Loucy (cell line): ENCODE results near the gene CELF5.
"Not testable (repeated sequence)": the region's sequence is repeated elsewhere in the genome, so short reads cannot be mapped to it uniquely, and the experiment has no call there.

Experiments
- H2AFZ ChIP-seq: fragments of 200-600 bp; sonication (generic); 2 replicates; pipeline ENCODE4 v1.6.0; 2016; ENCODE audit warnings: antibody characterized with exemption, mild to moderate bottlenecking, low read length, moderate library complexity
- H3F3A ChIP-seq: fragments of 200-600 bp; 2 replicates; pipeline ENCODE4 v1.6.0; 2016; ENCODE audit warnings: antibody characterized with exemption, low read depth, mild to moderate bottlenecking
- H3K27me3 ChIP-seq: fragments of 200-600 bp; sonication (generic); 2 replicates; pipeline ENCODE4 v1.6.1; 2014; ENCODE audit warnings: low read length, mild to moderate bottlenecking; ENCODE audit not compliant: insufficient read depth, poor library complexity, severe bottlenecking
- H3K36me3 ChIP-seq: fragments of 200-600 bp; sonication (generic); 2 replicates; pipeline ENCODE4 v1.6.1; 2016; ENCODE audit warnings: low read length; ENCODE audit not compliant: insufficient read depth
- H3K4me1 ChIP-seq: fragments of 200-600 bp; sonication (generic); 2 replicates; pipeline ENCODE4 v1.5.1; 2014; ENCODE audit warnings: low read length, mild to moderate bottlenecking; ENCODE audit not compliant: insufficient read depth, poor library complexity, severe bottlenecking
- H3K4me2 ChIP-seq: fragments of 200-600 bp; sonication (generic); 2 replicates; pipeline ENCODE4 v1.6.0; 2014; ENCODE audit warnings: antibody characterized with exemption, low read length, low read depth, mild to moderate bottlenecking; ENCODE audit not compliant: poor library complexity, severe bottlenecking
- H3K4me3 ChIP-seq: fragments of 200-600 bp; sonication (generic); 2 replicates; pipeline ENCODE4 v1.5.1; 2014; ENCODE audit warnings: low read length, mild to moderate bottlenecking, mixed read lengths; ENCODE audit not compliant: poor library complexity, severe bottlenecking
- H3K79me2 ChIP-seq: fragments of 200-600 bp; sonication (generic); 2 replicates; pipeline ENCODE4 v1.6.1; 2014; ENCODE audit warnings: low read length; ENCODE audit not compliant: insufficient read depth
- H3K9ac ChIP-seq: fragments of 200-600 bp; sonication (generic); 2 replicates; pipeline ENCODE4 v1.6.0; 2014; ENCODE audit warnings: mild to moderate bottlenecking, low read depth, low read length, moderate library complexity; ENCODE audit not compliant: poor library complexity, severe bottlenecking
- H3K9me2 ChIP-seq: fragments of 200-600 bp; sonication (generic); replicated peaks from 2 replicates; pipeline ENCODE4 v1.6.1; 2016; ENCODE audit warnings: low read depth, low read length, mixed read lengths
- H3K9me3 ChIP-seq: fragments of 200-600 bp; sonication (generic); 2 replicates; pipeline ENCODE4 v1.6.1; 2014; ENCODE audit warnings: mild to moderate bottlenecking, antibody characterized with exemption, low read length, low read depth; ENCODE audit not compliant: insufficient read depth
- H4K20me1 ChIP-seq: fragments of 200-600 bp; sonication (generic); 2 replicates; pipeline ENCODE4 v1.6.0; 2014; ENCODE audit warnings: antibody characterized with exemption, low read length, mild to moderate bottlenecking; ENCODE audit not compliant: insufficient read depth, poor library complexity, severe bottlenecking
- EZH2phosphoT487 ChIP-seq: fragments of 200-600 bp; IDR thresholded peaks from 2 replicates; pipeline ENCODE4 v1.6.1; 2018; ENCODE audit warnings: antibody characterized with exemption, mild to moderate bottlenecking, moderate library complexity, borderline replicate concordance
- TF ChIP-seq, protein P1 (sequence below): fragments of 200-600 bp; sonication (generic); conservative IDR thresholded peaks from 2 replicates; pipeline ENCODE4 v1.5.1; 2014; ENCODE audit warnings: mild to moderate bottlenecking, antibody characterized with exemption, low read length

CELF5 gene

DNA sequence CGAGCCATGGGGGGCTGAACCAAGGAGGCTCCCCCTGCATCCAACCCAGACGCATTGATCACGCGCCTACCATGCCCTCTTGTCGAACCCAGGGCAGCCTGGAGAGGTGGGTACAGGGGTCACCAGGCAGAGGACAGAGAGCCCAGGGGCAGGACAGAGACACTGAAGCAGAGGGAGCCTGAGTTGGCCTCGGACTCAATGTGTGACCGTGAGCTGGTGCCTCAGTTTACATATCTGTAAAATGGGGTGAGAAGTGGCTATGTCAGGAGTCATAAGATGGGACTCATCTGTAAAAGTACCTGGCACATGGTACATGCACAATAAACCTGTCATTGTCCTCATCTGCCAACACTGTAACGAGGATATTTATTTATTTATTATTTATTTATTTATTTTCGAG, 117.8 kb downstream of the CELF5 start:
- Histone ChIP-seq H3K4me1 (peaks cover 23% of the 10 kb centered on the region), H3K9ac (no peak overlapping the region), H3K79me2 (no peaks in the 10 kb centered on the region), H3K9me3 (no peaks in the 10 kb centered on the region), H3K9me2 (no peaks in the 10 kb centered on the region), H3K4me3 (no peak overlapping the region), H3F3A (no peaks in the 10 kb centered on the region), H3K4me2 (no peak overlapping the region), H3K27me3 (no peaks in the 10 kb centered on the region), H3K36me3 (no peaks in the 10 kb centered on the region), H2AFZ (no peak overlapping the region), H4K20me1 (no peaks in the 10 kb centered on the region)
- TF ChIP-seq, protein P1, sequence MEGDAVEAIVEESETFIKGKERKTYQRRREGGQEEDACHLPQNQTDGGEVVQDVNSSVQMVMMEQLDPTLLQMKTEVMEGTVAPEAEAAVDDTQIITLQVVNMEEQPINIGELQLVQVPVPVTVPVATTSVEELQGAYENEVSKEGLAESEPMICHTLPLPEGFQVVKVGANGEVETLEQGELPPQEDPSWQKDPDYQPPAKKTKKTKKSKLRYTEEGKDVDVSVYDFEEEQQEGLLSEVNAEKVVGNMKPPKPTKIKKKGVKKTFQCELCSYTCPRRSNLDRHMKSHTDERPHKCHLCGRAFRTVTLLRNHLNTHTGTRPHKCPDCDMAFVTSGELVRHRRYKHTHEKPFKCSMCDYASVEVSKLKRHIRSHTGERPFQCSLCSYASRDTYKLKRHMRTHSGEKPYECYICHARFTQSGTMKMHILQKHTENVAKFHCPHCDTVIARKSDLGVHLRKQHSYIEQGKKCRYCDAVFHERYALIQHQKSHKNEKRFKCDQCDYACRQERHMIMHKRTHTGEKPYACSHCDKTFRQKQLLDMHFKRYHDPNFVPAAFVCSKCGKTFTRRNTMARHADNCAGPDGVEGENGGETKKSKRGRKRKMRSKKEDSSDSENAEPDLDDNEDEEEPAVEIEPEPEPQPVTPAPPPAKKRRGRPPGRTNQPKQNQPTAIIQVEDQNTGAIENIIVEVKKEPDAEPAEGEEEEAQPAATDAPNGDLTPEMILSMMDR, result no peak

DNA sequence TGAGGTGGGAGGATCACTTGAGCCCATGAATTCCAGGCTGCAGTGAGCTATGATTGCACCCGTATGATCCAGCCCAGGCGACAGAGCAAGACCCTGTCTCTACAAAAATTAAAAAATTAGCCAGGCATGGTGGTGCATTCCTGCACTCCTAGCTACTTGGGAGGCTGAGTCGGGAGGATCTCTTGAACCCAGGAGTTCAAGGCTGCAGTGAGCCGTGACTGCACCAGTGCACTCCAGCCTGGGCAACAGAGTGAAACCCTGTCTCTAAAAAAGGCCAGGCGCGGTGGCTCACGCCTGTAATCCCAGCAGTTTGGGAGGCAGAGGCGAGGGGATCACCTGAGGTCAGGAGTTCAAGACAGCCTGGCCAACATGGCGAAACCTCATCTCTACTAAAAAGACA, 118.5 kb downstream of the CELF5 start:
- not testable (repeated sequence) for H3K27me3 ChIP-seq, H3K79me2 ChIP-seq, H3F3A ChIP-seq, H3K4me2 ChIP-seq, H3K4me3 ChIP-seq, H3K9ac ChIP-seq, H3K9me2 ChIP-seq, H4K20me1 ChIP-seq, H3K36me3 ChIP-seq, H2AFZ ChIP-seq, H3K9me3 ChIP-seq
- peaks cover 19% of the 10 kb centered on the region for H3K4me1 ChIP-seq

DNA sequence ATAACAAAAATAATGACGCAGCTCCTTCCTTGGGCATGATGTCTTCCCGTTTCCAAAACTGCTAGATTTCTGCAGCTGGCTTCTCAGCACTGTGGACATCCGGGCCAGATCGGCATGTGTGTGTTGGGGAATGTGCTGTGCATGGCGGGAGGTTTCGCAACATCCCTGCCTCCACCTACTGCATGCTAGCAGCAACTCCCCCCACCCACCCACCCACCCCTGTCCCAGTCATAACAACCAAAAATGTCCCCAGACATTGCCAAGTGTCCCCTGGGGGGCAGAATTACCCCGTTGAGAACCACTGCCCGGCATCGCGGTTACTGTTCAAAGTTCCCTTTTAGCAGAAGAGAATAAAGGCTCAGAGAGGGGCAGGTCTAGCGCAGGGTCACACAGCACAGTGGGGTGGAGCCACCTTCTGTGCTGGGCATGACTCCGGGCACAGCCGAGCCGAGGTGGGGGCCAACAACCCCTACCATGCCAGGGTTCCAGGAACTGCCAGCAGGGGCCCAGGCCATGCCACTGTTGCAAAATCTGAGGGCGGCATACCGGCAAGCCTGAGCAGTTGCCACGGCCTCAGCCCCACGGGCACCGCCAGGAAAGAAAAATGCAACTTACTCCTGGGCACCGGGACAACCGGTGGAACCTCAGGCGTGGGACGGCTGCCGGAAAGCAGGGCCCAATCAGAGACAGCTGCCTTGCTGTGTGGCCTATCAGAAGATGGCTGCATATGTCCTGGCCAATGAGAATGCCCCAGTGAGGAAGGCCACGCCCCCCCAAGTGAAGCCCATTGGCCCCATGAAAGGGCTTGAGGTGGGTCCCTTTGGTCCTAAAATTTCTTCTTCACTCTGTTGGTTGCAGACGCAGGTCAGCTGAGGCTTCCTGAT, 119.4 kb downstream of the CELF5 start:
- Histone ChIP-seq H3K36me3 (no peaks in the 10 kb centered on the region), H3K9ac (no peak overlapping the region), H3K4me3 (peak overlapping the region; percentile 69), H2AFZ (0 out of 2 replicates have a peak overlapping the region, but pooled peaks have one; percentile 1), H3K4me2 (peak overlapping the region; percentile 45), H3K9me2 (no peaks in the 10 kb centered on the region), H3F3A (no peaks in the 10 kb centered on the region), H3K9me3 (no peaks in the 10 kb centered on the region), H4K20me1 (no peaks in the 10 kb centered on the region), H3K4me1 (peaks cover 13% of the 10 kb centered on the region), H3K79me2 (no peaks in the 10 kb centered on the region), H3K27me3 (no peaks in the 10 kb centered on the region)
- TF ChIP-seq, protein P1, result 0 out of 2 replicates have a peak, but pooled peaks have one; percentile 11
- TF ChIP-seq EZH2phosphoT487, result no peak
